Upper lobe of left lung (tissue), 6 donors: ENCODE results near the gene SUGT1. TPM values are rescaled to one million over a fixed set of nuclear protein-coding genes. Genes with fewer than 3 reads are reported as not detected.

ENCODE experiments used
- ATAC-seq, 2 donors: fragments of 200-7000 bp; cut with Tn5 transposase; one replicate each; pipeline ENCODE4 v1.9.1; 2022; ENCODE audit warnings: mild to moderate bottlenecking in 2 of 2, moderate library complexity in 2 of 2; ENCODE audit not compliant: low FRiP score in 2 of 2
- DNase-seq, 2 donors: peaks; one replicate each; pipeline ENCODE4 v3.0.0-alpha.2; 2019 to 2020
- H3K27ac ChIP-seq, 4 donors: fragments of 200-600 bp; sonication (generic); one replicate each; pipeline ENCODE4 v1.5.1; 2016 to 2019
- H3K27me3 ChIP-seq, 4 donors: fragments of 200-600 bp; sonication (generic); one replicate each; pipeline ENCODE4 v1.5.1; 2017 to 2019
- H3K36me3 ChIP-seq, 4 donors: fragments of 200-600 bp; sonication (generic); one replicate each; pipeline ENCODE4 v1.5.1; 2016 to 2019
- H3K4me1 ChIP-seq, 4 donors: fragments of 200-600 bp; sonication (generic); one replicate each; pipeline ENCODE4 v1.5.1; 2018 to 2019
- H3K4me3 ChIP-seq, 4 donors: fragments of 200-600 bp; sonication (generic); one replicate each; pipeline ENCODE4 v1.5.1; 2017 to 2019; ENCODE audit warnings: mild to moderate bottlenecking in 2 of 4, moderate library complexity in 1 of 4
- H3K9me3 ChIP-seq, 4 donors: fragments of 200-600 bp; sonication (generic); one replicate each; pipeline ENCODE4 v1.5.1; 2018 to 2019
- EP300 ChIP-seq, 4 donors: sonication (generic); formaldehyde crosslinking; IDR thresholded peaks; one replicate each; pipeline ENCODE4 v1.5.1; 2017; ENCODE audit warnings: antibody characterized with exemption in 4 of 4, control low read depth in 2 of 4
- POLR2A ChIP-seq, 4 donors: fragments of 450-650 bp; IDR thresholded peaks; one replicate each; pipeline ENCODE4 v1.5.1; 2016 to 2017; ENCODE audit warnings: antibody characterized with exemption in 4 of 4, mild to moderate bottlenecking in 2 of 4
- POLR2AphosphoS5 ChIP-seq, 2 donors: sonication (generic); formaldehyde crosslinking; IDR thresholded peaks; one replicate each; pipeline ENCODE4 v1.5.1; 2017; ENCODE audit warnings: antibody characterized with exemption in 2 of 2
- WGBS, 2 donors: methylation state at CpG; one replicate each; pipeline ENCODE4 v1.1.5; 2017 to 2018; 5-methylcytosine and 5-hydroxymethylcytosine counted together
- total RNA-seq, 6 donors: library from RNA; depleted of rRNA in 4 of 6; stranded (reverse); fragments of >200 nt in 4 of 6; gene quantifications; one replicate each; pipeline versions ENCODE4 v1.1.0 to v1.2.1, GENCODE V29; 2016 to 2021
- TF ChIP-seq, protein P1 (sequence below), 6 experiments: fragments of 450-650 bp in 4 of 6; fragments of 200-600 bp in 2 of 6; sonication (generic) in 2 of 6; IDR thresholded peaks; one replicate each; pipeline ENCODE4 v1.5.1; 2016 to 2019; ENCODE audit warnings: antibody characterized with exemption in 6 of 6
- donor health status: DM: no; HTN: no; CAD: no; lungs with moderate emphysema.
- donor health status: DM: no; HTN: yes; CAD: no; lungs with severe emphysema.

SUGT1 gene
- total RNA-seq, 6 donors from 2014 or later: 19.9 to 43.7 (median 28.0) TPM

DNA sequence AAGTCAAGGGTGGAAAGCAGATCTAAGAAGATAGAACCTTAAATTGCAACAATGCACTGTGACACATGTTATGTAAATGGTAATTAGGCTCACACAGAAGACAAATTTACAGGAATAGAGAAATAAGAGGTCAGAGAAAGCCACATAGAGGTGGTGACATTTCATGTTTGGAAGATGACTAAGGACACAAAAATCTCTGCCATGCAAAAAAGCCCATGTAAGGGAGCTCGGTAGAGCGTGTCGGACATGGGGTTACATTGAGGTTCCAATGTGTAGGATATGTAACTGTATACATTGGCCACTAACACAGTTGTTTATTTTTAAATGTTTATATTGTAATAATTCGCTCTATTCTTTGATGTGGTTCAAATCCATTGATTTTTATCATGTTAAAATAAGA lies 33.7 kb downstream of the SUGT1 start:
- ATAC-seq (no peak), DNase-seq (no peak)
- no peak overlapping the region for H3K4me3 ChIP-seq
- 92 to 98% methylated on average over 4 of the region's 4 CpGs for WGBS, 2 donors
- H3K27ac ChIP-seq: no peak overlapping the region
- no peaks in the 10 kb centered on the region for H3K9me3 ChIP-seq
- TF ChIP-seq POLR2A (IDR thresholded peaks at IDR 0.05) (no peak), POLR2AphosphoS5 (IDR thresholded peaks at IDR 0.05) (no peak), EP300 (IDR thresholded peaks at IDR 0.05) (no peak)
- no peaks in the 10 kb centered on the region for H3K4me1 ChIP-seq
- no peaks in the 10 kb centered on the region for H3K27me3 ChIP-seq
- H3K36me3 ChIP-seq: peaks cover 4 to 77% (median 15%) of the 10 kb centered on the region in 4 donors

DNA sequence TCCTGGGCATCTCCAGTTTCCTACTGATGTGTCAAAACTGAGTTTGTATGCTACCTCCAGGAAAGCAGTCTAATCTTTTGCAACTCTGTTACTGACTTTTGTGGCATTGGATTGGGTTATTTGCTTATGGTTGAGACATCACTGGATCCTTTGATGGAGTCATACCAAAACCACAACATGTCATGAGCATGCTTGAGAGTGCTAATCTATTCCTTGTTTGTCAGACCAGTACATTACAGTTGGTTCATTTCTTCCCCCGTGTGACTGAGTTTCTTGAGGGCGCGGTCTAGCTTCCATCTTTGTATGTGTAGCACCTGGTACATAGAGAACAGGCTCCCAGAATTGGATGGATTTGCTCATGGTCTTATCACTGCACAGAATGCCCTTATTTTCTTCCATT lies 43.2 kb downstream of the SUGT1 start:
- Histone ChIP-seq H3K27me3 (no peaks in the 10 kb centered on the region), H3K4me3 (no peak overlapping the region), H3K27ac (no peak overlapping the region), H3K9me3 (no peaks in the 10 kb centered on the region), H3K36me3 (peaks cover 0 to 24% (median 0%) of the 10 kb centered on the region in 4 donors), H3K4me1 (no peaks in the 10 kb centered on the region)
- ATAC-seq (no peak), DNase-seq (no peak)
- TF ChIP-seq, protein P1, sequence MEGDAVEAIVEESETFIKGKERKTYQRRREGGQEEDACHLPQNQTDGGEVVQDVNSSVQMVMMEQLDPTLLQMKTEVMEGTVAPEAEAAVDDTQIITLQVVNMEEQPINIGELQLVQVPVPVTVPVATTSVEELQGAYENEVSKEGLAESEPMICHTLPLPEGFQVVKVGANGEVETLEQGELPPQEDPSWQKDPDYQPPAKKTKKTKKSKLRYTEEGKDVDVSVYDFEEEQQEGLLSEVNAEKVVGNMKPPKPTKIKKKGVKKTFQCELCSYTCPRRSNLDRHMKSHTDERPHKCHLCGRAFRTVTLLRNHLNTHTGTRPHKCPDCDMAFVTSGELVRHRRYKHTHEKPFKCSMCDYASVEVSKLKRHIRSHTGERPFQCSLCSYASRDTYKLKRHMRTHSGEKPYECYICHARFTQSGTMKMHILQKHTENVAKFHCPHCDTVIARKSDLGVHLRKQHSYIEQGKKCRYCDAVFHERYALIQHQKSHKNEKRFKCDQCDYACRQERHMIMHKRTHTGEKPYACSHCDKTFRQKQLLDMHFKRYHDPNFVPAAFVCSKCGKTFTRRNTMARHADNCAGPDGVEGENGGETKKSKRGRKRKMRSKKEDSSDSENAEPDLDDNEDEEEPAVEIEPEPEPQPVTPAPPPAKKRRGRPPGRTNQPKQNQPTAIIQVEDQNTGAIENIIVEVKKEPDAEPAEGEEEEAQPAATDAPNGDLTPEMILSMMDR (IDR thresholded peaks at IDR 0.05): no peak
- no peak for TF ChIP-seq POLR2AphosphoS5 (IDR thresholded peaks at IDR 0.05)
- TF ChIP-seq POLR2A (IDR thresholded peaks at IDR 0.05): no peak
- TF ChIP-seq EP300 (IDR thresholded peaks at IDR 0.05): no peak
- 78 to 86% methylated on average over 3 of the region's 3 CpGs for WGBS, 2 donors

DNA sequence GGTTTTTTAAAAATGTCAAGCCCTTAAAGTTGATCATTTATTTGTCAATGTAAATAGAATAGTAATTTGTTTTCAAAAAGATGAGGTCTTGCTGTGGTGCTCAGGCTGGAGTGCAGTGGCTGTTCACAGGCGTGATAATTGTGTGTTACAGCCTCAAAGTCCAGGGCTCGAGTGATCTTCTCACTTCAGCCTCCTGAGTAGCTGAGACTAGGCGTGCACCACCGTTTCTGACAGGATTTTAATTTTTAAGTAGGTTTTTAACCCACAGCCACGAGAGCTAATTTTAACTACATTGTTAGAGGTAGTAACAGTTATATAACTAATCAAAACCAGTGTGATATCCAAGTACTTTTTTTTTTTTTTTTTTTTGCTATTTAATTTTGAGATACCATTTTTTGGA lies 43.9 kb downstream of the SUGT1 start:
- TF ChIP-seq POLR2A (IDR thresholded peaks at IDR 0.05): no peak
- TF ChIP-seq, protein P1 (IDR thresholded peaks at IDR 0.05): no peak
- no peak for ATAC-seq
- Histone ChIP-seq H3K9me3 (no peaks in the 10 kb centered on the region), H3K4me1 (no peaks in the 10 kb centered on the region), H3K36me3 (peaks cover 0 to 22% (median 0%) of the 10 kb centered on the region in 4 donors), H3K27ac (no peak overlapping the region), H3K27me3 (no peaks in the 10 kb centered on the region), H3K4me3 (no peak overlapping the region)
- WGBS, 2 donors: 89 to 91% methylated on average over 5 of the region's 5 CpGs
- DNase-seq: no peak

DNA sequence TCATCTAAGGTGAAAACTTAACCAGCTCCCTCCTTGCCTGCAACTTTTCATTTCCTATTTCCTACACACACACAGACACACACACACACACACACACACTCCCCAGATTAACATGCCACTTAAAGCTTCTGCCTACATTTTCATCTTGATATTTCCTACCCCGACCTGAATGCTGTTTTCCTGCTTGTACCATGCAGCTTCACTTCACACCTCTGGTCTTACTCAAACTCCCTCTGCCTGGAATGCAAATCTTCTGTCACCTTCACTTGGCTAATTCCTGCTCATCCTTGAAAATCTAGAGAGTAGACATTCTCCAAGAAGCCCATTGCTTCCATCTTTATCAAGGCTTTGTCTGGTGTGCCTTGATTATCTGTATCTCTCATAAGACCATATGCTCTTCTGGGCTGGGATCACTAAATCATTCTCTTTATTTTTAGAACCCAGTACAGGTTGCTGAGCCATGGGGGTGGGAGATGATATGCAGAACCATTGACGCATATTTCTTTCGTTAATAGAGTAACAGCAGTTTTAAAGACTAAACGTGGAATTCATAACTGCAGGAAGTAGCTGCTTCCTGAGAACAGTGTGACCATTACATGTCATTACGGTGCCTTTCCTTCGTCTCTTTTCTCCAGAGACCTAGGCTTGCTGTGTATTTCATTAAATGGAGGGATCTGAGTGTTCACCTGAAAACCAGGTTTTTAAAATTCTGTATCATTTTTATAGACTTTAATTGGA lies 49.3 kb downstream of the SUGT1 start:
- H3K9me3 ChIP-seq: no peaks in the 10 kb centered on the region
- H3K36me3 ChIP-seq: peaks cover 0 to 16% (median 0%) of the 10 kb centered on the region in 4 donors
- ATAC-seq (no peak), DNase-seq (no peak)
- no peak overlapping the region for H3K27ac ChIP-seq
- H3K4me1 ChIP-seq: peaks cover 0 to 7% (median 0%) of the 10 kb centered on the region in 4 donors
- WGBS, 2 donors: 44 to 56% methylated on average over 6 of the region's 6 CpGs
- TF ChIP-seq, protein P1 (IDR thresholded peaks at IDR 0.05): no peak
- TF ChIP-seq POLR2AphosphoS5 (IDR thresholded peaks at IDR 0.05) (no peak), EP300 (IDR thresholded peaks at IDR 0.05) (no peak), POLR2A (IDR thresholded peaks at IDR 0.05) (no peak)
- H3K27me3 ChIP-seq: no peaks in the 10 kb centered on the region
- H3K4me3 ChIP-seq: no peak overlapping the region

DNA sequence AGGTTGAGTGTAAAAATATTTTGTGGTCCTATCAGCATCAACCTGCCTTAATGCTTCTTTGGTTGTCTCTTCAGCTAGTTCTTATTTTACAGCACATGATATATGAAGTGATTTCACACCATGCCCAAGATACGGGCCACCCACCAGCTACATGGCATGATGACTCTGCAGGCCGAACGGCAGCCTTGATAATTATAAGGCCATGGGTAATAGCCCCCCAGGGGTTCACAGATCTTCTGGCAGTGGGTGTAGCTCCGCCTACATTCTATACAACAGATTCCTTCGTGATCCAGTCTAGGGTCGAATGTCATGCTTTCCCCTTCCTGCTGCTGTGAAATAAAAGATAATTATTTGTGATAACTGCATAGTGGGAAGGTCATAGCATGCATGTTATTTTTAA lies 50.8 kb downstream of the SUGT1 start:
- H3K27ac ChIP-seq: no peak overlapping the region
- WGBS, 2 donors: 56 to 72% methylated on average over 2 to 6 of the region's 6 CpGs

More for the DNA sequence above, 50.8 kb downstream of the SUGT1 start:
- Histone ChIP-seq H3K4me3 (no peak overlapping the region), H3K36me3 (peaks cover 0 to 3% (median 0%) of the 10 kb centered on the region in 4 donors), H3K4me1 (peaks cover 0 to 7% (median 0%) of the 10 kb centered on the region in 4 donors), H3K27me3 (no peaks in the 10 kb centered on the region), H3K9me3 (no peaks in the 10 kb centered on the region)
- TF ChIP-seq POLR2AphosphoS5 (IDR thresholded peaks at IDR 0.05) (no peak), POLR2A (IDR thresholded peaks at IDR 0.05) (no peak), EP300 (IDR thresholded peaks at IDR 0.05) (no peak)
- TF ChIP-seq, protein P1 (IDR thresholded peaks at IDR 0.05): no peak
- ATAC-seq (no peak), DNase-seq (no peak)
